ENCODE measurements around the gene RASA1. TPM values are rescaled to one million over a fixed set of nuclear protein-coding genes. Genes with fewer than 3 reads are reported as not detected.
A peak's percentile ranks its signal among the peaks of the same experiment; 100 is the strongest.

The RASA1 gene
- total RNA-seq: 10 to 100 TPM; 50.9 to 63.0 TPM
- 58.5 TPM for polyA plus RNA-seq (2013, experiment 1 of 2)
- 54.2 TPM for polyA plus RNA-seq (2013, experiment 2 of 2)
- long read RNA-seq, experiment 1, partial matches to known transcripts: 11 of 29 reads
- long read RNA-seq, experiment 1, other reads (novel, unspliced or antisense): 18 of 29 reads
- long read RNA-seq, experiment 2, transcript RASA1-201 (25 exons, 3,752 nt): major isoform, 55 of 93 reads
- long read RNA-seq, experiment 2, partial matches to known transcripts: 16 of 93 reads
- long read RNA-seq, experiment 2, other reads (novel, unspliced or antisense): 21 of 93 reads
- long read RNA-seq, experiment 3, transcript RASA1-201 (25 exons, 3,752 nt): major isoform, 13 of 28 reads
- long read RNA-seq, experiment 3, transcript RASA1-202 (25 exons, 3,776 nt): minor isoform, 7 of 28 reads
- long read RNA-seq, experiment 3, partial matches to known transcripts: 3 of 28 reads
- long read RNA-seq, experiment 3, other reads (novel, unspliced or antisense): 5 of 28 reads
- long read RNA-seq, experiment 4, partial matches to known transcripts: 4 of 5 reads
- long read RNA-seq, experiment 4, other reads (novel, unspliced or antisense): 1 of 5 reads

GRCh38 chr5:87267574-87268125 is at the start of gene RASA1:
Gene RASA1, plus strand, starts transcription at chr5:87267883. Its CDS starts 569 bp downstream, at chr5:87268452.
- peaks cover 37% of the 10 kb centered on the region for H3K4me1 Mint-ChIP-seq
- Histone ChIP-seq H3K27me3 (ENCODE audit: control insufficient read depth, insufficient read depth, low read length, poor library complexity, severe bottlenecking) (no peaks in the 10 kb centered on the region), H3K9me3 (ENCODE audit: control insufficient read depth, low read length) (no peaks in the 10 kb centered on the region), H3K9ac (ENCODE audit: extremely low read depth, low read length, poor library complexity, severe bottlenecking) (peak within 1 kb of the TSS; percentile 78), H3K36me3 (ENCODE audit: control insufficient read depth, insufficient read depth, low read length) (peaks cover 12% of the 10 kb centered on the region), H3K27ac (ENCODE audit: low read depth, low read length) (peak within 1 kb of the TSS; percentile 90), H3K4me3 (ENCODE audit: low read length) (peak within 1 kb of the TSS; percentile 100), H3K4me1 (ENCODE audit: control insufficient read depth, insufficient read depth, low read length) (peaks cover 11% of the 10 kb centered on the region)
- peak; percentile 99 for DNase-seq
- WGBS, 2 experiments (ENCODE audit: insufficient coverage in 1 of 2, insufficient read length in 1 of 2): 0% methylated on average over 6 to 46 of the region's 46 CpGs
- peak within 1 kb of the TSS; percentile 96 for H3K27ac Mint-ChIP-seq
- H3K27me3 Mint-ChIP-seq (ENCODE audit: insufficient read depth): no peaks in the 10 kb centered on the region
- H3K36me3 Mint-ChIP-seq (ENCODE audit: low read depth): peaks cover 14% of the 10 kb centered on the region
- peak within 1 kb of the TSS; percentile 98 for H3K4me3 Mint-ChIP-seq
- no peak for TF ChIP-seq CTCF (conservative IDR thresholded peaks at IDR 0.05)
- H3K9me3 Mint-ChIP-seq: no peaks in the 10 kb centered on the region

GRCh38 chr5:87229780-87230179 is 37.9 kb upstream of the RASA1 start:
- no peaks in the 10 kb centered on the region for H3K9me3 ChIP-seq (ENCODE audit: control insufficient read depth, low read length)
- Mint-ChIP-seq H3K36me3 (ENCODE audit: low read depth) (no peaks in the 10 kb centered on the region), H3K4me3 (no peak overlapping the region), H3K27me3 (ENCODE audit: insufficient read depth) (no peaks in the 10 kb centered on the region), H3K4me1 (peaks cover 8% of the 10 kb centered on the region), H3K27ac (no peak overlapping the region), H3K9me3 (no peaks in the 10 kb centered on the region)
- WGBS, 2 experiments (ENCODE audit: insufficient coverage in 1 of 2, insufficient read length in 1 of 2): 97 to 100% methylated on average over 1 to 2 of the region's 2 CpGs
- H3K9ac ChIP-seq (ENCODE audit: extremely low read depth, low read length, poor library complexity, severe bottlenecking): no peak overlapping the region
- no peak for TF ChIP-seq CTCF (conservative IDR thresholded peaks at IDR 0.05)
- DNase-seq: no peak
- H3K4me3 ChIP-seq (ENCODE audit: low read length): no peak overlapping the region
- no peaks in the 10 kb centered on the region for H3K36me3 ChIP-seq (ENCODE audit: control insufficient read depth, insufficient read depth, low read length)
- no peak overlapping the region for H3K27ac ChIP-seq (ENCODE audit: low read depth, low read length)
- no peaks in the 10 kb centered on the region for H3K27me3 ChIP-seq (ENCODE audit: control insufficient read depth, insufficient read depth, low read length, poor library complexity, severe bottlenecking)
- H3K4me1 ChIP-seq (ENCODE audit: control insufficient read depth, insufficient read depth, low read length): no peaks in the 10 kb centered on the region

- no peak overlapping the region for H3K4me3 Mint-ChIP-seq
Measured at GRCh38 chr5:87231037-87231808, 36.5 kb upstream of the RASA1 start.

More at GRCh38 chr5:87231037-87231808, 36.5 kb upstream of the RASA1 start:
- Mint-ChIP-seq H3K9me3 (no peaks in the 10 kb centered on the region), H3K4me1 (peaks cover 8% of the 10 kb centered on the region), H3K36me3 (ENCODE audit: low read depth) (no peaks in the 10 kb centered on the region), H3K27ac (no peak overlapping the region), H3K27me3 (ENCODE audit: insufficient read depth) (no peaks in the 10 kb centered on the region)
- Histone ChIP-seq H3K36me3 (ENCODE audit: control insufficient read depth, insufficient read depth, low read length) (no peaks in the 10 kb centered on the region), H3K4me1 (ENCODE audit: control insufficient read depth, insufficient read depth, low read length) (no peaks in the 10 kb centered on the region), H3K27me3 (ENCODE audit: control insufficient read depth, insufficient read depth, low read length, poor library complexity, severe bottlenecking) (no peaks in the 10 kb centered on the region), H3K4me3 (ENCODE audit: low read length) (no peak overlapping the region), H3K9ac (ENCODE audit: extremely low read depth, low read length, poor library complexity, severe bottlenecking) (no peak overlapping the region), H3K9me3 (ENCODE audit: control insufficient read depth, low read length) (no peaks in the 10 kb centered on the region), H3K27ac (ENCODE audit: low read depth, low read length) (no peak overlapping the region)
- 90 to 95% methylated on average over 4 to 5 of the region's 5 CpGs for WGBS, 2 experiments (ENCODE audit: insufficient coverage in 1 of 2, insufficient read length in 1 of 2)
- TF ChIP-seq CTCF (conservative IDR thresholded peaks at IDR 0.05): no peak
- no peak for DNase-seq
